Calu3 (cell line): ENCODE results near the gene AP2S1. TPM values are rescaled to one million over a fixed set of nuclear protein-coding genes. Genes with fewer than 3 reads are reported as not detected.

Experiments
- BruUV-seq: library from RNA; stranded (reverse); fragments of 400-500 nt; replicated peaks from 2 replicates; lab custom pipeline; 2021; lab: Mats Ljungman, UMichigan
- CTCF ChIA-PET: fragments of 300-600 bp; sonication (Branson Sonifier 250); formaldehyde crosslinking; loops from one replicate; lab custom pipeline; 2022; ENCODE audit warnings: antibody characterized with exemption; lab: Charles Lee
- DNase-seq: peaks from one replicate; pipeline ENCODE4 v3.0.0; 2022
- H3K27ac Mint-ChIP-seq: one replicate; pipeline ENCODE4 v1.8.0; 2022; ENCODE audit warnings: mixed read lengths; ENCODE audit not compliant: unreplicated experiment
- H3K27me3 Mint-ChIP-seq: one replicate; pipeline ENCODE4 v1.8.0; 2022; ENCODE audit warnings: mixed read lengths; ENCODE audit not compliant: unreplicated experiment
- H3K36me3 Mint-ChIP-seq: one replicate; pipeline ENCODE4 v1.8.0; 2022; ENCODE audit warnings: mild to moderate bottlenecking, moderate library complexity, mixed read lengths; ENCODE audit not compliant: insufficient read depth, unreplicated experiment
- H3K4me1 Mint-ChIP-seq: one replicate; pipeline ENCODE4 v1.8.0; 2022; ENCODE audit warnings: mild to moderate bottlenecking, low read depth, mixed read lengths; ENCODE audit not compliant: unreplicated experiment
- H3K4me3 Mint-ChIP-seq: one replicate; pipeline ENCODE4 v1.8.0; 2022; ENCODE audit warnings: mild to moderate bottlenecking, low read depth, moderate library complexity, mixed read lengths; ENCODE audit not compliant: unreplicated experiment
- H3K9me3 Mint-ChIP-seq: one replicate; pipeline ENCODE4 v1.8.0; 2022; ENCODE audit warnings: low read depth, mixed read lengths; ENCODE audit not compliant: unreplicated experiment
- CTCF ChIP-seq: fragments of 200-600 bp; IDR thresholded peaks from one replicate; pipeline ENCODE4 v1.8.0; 2022; ENCODE audit warnings: antibody characterized with exemption; ENCODE audit not compliant: unreplicated experiment
- intact Hi-C: fragments of 100-400 bp; cut with micrococcal nuclease; formaldehyde crosslinking; loops from one replicate; pipeline ENCODE4 v1.10.0; 2022; ENCODE audit not compliant: unreplicated experiment
- total RNA-seq: library from RNA; stranded (reverse); gene quantifications from 2 replicates; pipeline ENCODE4 v1.2.3, GENCODE V29; 2022

The AP2S1 gene
- total RNA-seq, 1 experiment from 2014 or later: 184 TPM

- Mint-ChIP-seq H3K36me3 (no peaks in the 10 kb centered on the region), H3K9me3 (no peaks in the 10 kb centered on the region), H3K4me3 (peak overlapping the region; percentile 15), H3K4me1 (peaks cover 45% of the 10 kb centered on the region), H3K27me3 (no peaks in the 10 kb centered on the region), H3K27ac (peak overlapping the region; percentile 53)
- DNase-seq: no peak
- no peak for TF ChIP-seq CTCF
- CTCF ChIA-PET: interaction anchor here (0.8 kb wide), 1 partner anchor 27 kb away, joined by 3 read pairs; no protein-coding TSS in a partner anchor
- BruUV-seq: no TSS peak
- intact Hi-C loops: no loop called here
Measured at GRCh38 chr19:46866407-46867136, 15.9 kb upstream of the AP2S1 start.

- CTCF ChIA-PET: interaction anchor here (0.6 to 1.6 kb wide), 7 partner anchors 8 to 260 kb away, joined by 3 to 6 read pairs (median 3); no protein-coding TSS in a partner anchor
- H3K4me1 Mint-ChIP-seq: peaks cover 46% of the 10 kb centered on the region
- peak; percentile 73 for DNase-seq
- H3K27me3 Mint-ChIP-seq: no peaks in the 10 kb centered on the region
- no peak for TF ChIP-seq CTCF
- H3K36me3 Mint-ChIP-seq: peaks cover 13% of the 10 kb centered on the region
- intact Hi-C loops: loop anchor here (5.0 kb wide), 3 partner anchors 38 to 113 kb away; no protein-coding TSS in a partner anchor
- no peaks in the 10 kb centered on the region for H3K9me3 Mint-ChIP-seq
- no TSS peak for BruUV-seq
- H3K4me3 Mint-ChIP-seq: no peak overlapping the region
- no peak overlapping the region for H3K27ac Mint-ChIP-seq
Measured at GRCh38 chr19:46863818-46864629, 13.4 kb upstream of the AP2S1 start.

- H3K36me3 Mint-ChIP-seq: peaks cover 13% of the 10 kb centered on the region
- CTCF ChIA-PET: interaction anchor here (0.6 to 1.6 kb wide), 5 partner anchors 11 to 261 kb away, joined by 3 to 6 read pairs (median 5); no protein-coding TSS in a partner anchor
- H3K9me3 Mint-ChIP-seq: no peaks in the 10 kb centered on the region
- H3K4me1 Mint-ChIP-seq: peaks cover 37% of the 10 kb centered on the region
- H3K27ac Mint-ChIP-seq: no peak overlapping the region
- no peaks in the 10 kb centered on the region for H3K27me3 Mint-ChIP-seq
- BruUV-seq: TSS peak; percentile 20
- no peak for DNase-seq
- intact Hi-C loops: loop anchor here (5.0 kb wide), 3 partner anchors 39 to 114 kb away; no protein-coding TSS in a partner anchor
- no peak for TF ChIP-seq CTCF
- H3K4me3 Mint-ChIP-seq: no peak overlapping the region
Measured at GRCh38 chr19:46862974-46863632, 12.5 kb upstream of the AP2S1 start.

GRCh38 chr19:46862503-46862834 is 11.8 kb upstream of the AP2S1 start:
- no TSS peak for BruUV-seq
- CTCF ChIA-PET: interaction anchor here (0.6 to 1.6 kb wide), 3 partner anchors 63 to 113 kb away, joined by 3 to 8 read pairs (median 5); no protein-coding TSS in a partner anchor
- Mint-ChIP-seq H3K27ac (no peak overlapping the region), H3K4me1 (peaks cover 32% of the 10 kb centered on the region), H3K27me3 (no peaks in the 10 kb centered on the region), H3K4me3 (no peak overlapping the region), H3K36me3 (peaks cover 13% of the 10 kb centered on the region), H3K9me3 (no peaks in the 10 kb centered on the region)
- no peak for TF ChIP-seq CTCF
- intact Hi-C loops: loop anchor here (5.0 kb wide), 3 partner anchors 40 to 115 kb away; no protein-coding TSS in a partner anchor
- DNase-seq: no peak
